GM18498 (cell line): Measurements from ENCODE around the gene RPL41.
A peak's percentile ranks its signal among the peaks of the same experiment; 100 is the strongest.

Experiments used
- ATAC-seq: cut with Tn5 transposase; IDR thresholded peaks from one replicate; pipeline ENCODE4 v1.9.1; 2021; ENCODE audit warnings: mild to moderate bottlenecking, moderate library complexity; ENCODE audit not compliant: unreplicated experiment

The RPL41 gene

GRCh38 chr12:56127485-56127887 lies 11.1 kb downstream of the RPL41 start:
- ATAC-seq = no peak

GRCh38 chr12:56127888-56128669 lies 11.6 kb downstream of the RPL41 start, which contains the start of gene ESYT1:
Gene ESYT1, plus strand, starts transcription at chr12:56128267. Its CDS starts 53 bp downstream, at chr12:56128320.
- ATAC-seq = peak; percentile 91

GRCh38 chr12:56128670-56129205 lies 12.3 kb downstream of the RPL41 start:
- ATAC-seq = no peak

GRCh38 chr12:56129206-56129941 lies 12.9 kb downstream of the RPL41 start:
- ATAC-seq = peak; percentile 34

GRCh38 chr12:56129942-56130495 lies 13.6 kb downstream of the RPL41 start:
- no peak for ATAC-seq

- no peak for ATAC-seq
Measured at GRCh38 chr12:56130876-56131275, 14.4 kb downstream of the RPL41 start.

- no peak for ATAC-seq
Measured at GRCh38 chr12:56134897-56135296, 18.5 kb downstream of the RPL41 start.

GRCh38 chr12:56137853-56138571 lies 21.6 kb downstream of the RPL41 start:
- no peak for ATAC-seq

GRCh38 chr12:56141946-56142784 lies 25.7 kb downstream of the RPL41 start:
- ATAC-seq = no peak

- no peak for ATAC-seq
Measured at GRCh38 chr12:56143217-56143616, 26.8 kb downstream of the RPL41 start.

GRCh38 chr12:56143870-56144269 lies 27.4 kb downstream of the RPL41 start:
- no peak for ATAC-seq

- no peak for ATAC-seq
Measured at GRCh38 chr12:56145217-56145616, 28.8 kb downstream of the RPL41 start.

GRCh38 chr12:56146492-56147460 lies 30.3 kb downstream of the RPL41 start:
- no peak for ATAC-seq

GRCh38 chr12:56150563-56150962 lies 34.1 kb downstream of the RPL41 start:
- no peak for ATAC-seq

- peak; percentile 61 for ATAC-seq
Measured at GRCh38 chr12:56151672-56152131, 35.3 kb downstream of the RPL41 start.

- ATAC-seq = peak; percentile 88
Measured at GRCh38 chr12:56152132-56152755, 35.8 kb downstream of the RPL41 start, which contains the start of gene MYL6B. Gene MYL6B, plus strand, starts transcription at chr12:56152587. Its CDS starts 1,332 bp downstream, at chr12:56153919.

GRCh38 chr12:56152756-56153677 lies 36.6 kb downstream of the RPL41 start:
- ATAC-seq = no peak
